SK-N-SH (cell line): ENCODE results near the gene TLE5.

Experiments
- FOXM1 ChIP-seq: IDR thresholded peaks from 2 replicates; pipeline ENCODE4 v1.4.0; 2012; ENCODE audit warnings: low read depth, mild to moderate bottlenecking
- JUND ChIP-seq: IDR thresholded peaks from 2 replicates; pipeline ENCODE4 v1.4.0; 2012
- POLR2AphosphoS5 ChIP-seq: IDR thresholded peaks from 2 replicates; pipeline ENCODE4 v1.6.1; 2012; ENCODE audit warnings: low read depth, low read length
- RCOR1 ChIP-seq: fragments of 150-350 bp; IDR thresholded peaks from 2 replicates; pipeline ENCODE4 v1.6.1; 2017; ENCODE audit warnings: antibody characterized with exemption, low read length
- SIN3A ChIP-seq: IDR thresholded peaks from 2 replicates; pipeline ENCODE4 v1.6.1; 2012; ENCODE audit warnings: low read depth, mild to moderate bottlenecking, low read length, moderate library complexity, borderline replicate concordance
- TAF1 ChIP-seq: IDR thresholded peaks from 2 replicates; pipeline ENCODE4 v1.6.1; 2012; ENCODE audit warnings: low read depth, mild to moderate bottlenecking, low read length, moderate library complexity, borderline replicate concordance
- USF2 ChIP-seq: fragments of 150-350 bp; IDR thresholded peaks from 2 replicates; pipeline ENCODE4 v1.6.1; 2017; ENCODE audit warnings: antibody characterized with exemption, low read length, low read depth, borderline replicate concordance
- TF ChIP-seq, protein P1 (sequence below): fragments of 200-600 bp; sonication (generic); IDR thresholded peaks from 2 replicates; pipeline ENCODE4 v1.6.1; 2017; ENCODE audit warnings: antibody characterized with exemption, mild to moderate bottlenecking, moderate library complexity

DNA sequence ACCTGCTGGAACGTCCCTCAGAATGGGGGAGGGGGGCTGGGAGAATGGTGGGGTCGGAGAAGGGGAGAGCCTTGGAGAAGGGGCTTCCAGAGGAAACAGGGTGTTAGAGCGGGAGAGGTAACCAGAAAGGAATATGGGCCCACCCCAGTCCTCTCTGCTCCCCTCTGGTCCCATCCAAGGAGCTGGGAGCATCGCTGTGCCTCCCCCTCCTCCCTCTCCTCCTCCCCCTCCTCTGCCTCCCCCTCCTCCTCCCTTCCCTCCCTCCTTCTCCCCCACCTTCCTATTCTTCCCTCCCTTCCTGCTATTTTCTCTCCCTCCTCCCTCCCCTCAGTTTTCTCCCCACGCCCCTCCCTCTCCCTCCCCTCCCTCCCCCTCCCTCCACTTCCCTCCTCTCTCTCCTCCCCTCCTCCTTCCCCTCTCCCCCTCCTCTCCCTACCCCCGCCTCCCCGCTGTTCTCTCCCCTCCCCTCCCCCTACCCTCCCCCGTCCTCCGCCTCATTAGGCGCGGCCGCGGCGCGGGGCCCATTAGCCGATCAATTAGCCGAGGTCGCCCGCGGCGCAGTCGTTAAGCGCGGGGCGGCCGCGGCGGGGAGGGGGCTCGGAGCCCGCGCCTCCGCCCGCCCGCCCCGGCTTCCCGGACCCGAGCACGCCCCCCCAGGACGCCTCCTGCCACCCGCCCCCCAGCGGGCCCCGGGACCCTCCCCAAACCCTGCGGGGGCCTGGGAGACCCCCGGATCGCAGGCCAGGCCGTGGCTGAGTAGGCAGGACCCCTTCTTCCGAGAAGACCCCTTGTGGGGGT lies 15.4 kb downstream of the TLE5 start:
- no peak for TF ChIP-seq POLR2AphosphoS5
- no peak for TF ChIP-seq RCOR1
- TF ChIP-seq, protein P1, sequence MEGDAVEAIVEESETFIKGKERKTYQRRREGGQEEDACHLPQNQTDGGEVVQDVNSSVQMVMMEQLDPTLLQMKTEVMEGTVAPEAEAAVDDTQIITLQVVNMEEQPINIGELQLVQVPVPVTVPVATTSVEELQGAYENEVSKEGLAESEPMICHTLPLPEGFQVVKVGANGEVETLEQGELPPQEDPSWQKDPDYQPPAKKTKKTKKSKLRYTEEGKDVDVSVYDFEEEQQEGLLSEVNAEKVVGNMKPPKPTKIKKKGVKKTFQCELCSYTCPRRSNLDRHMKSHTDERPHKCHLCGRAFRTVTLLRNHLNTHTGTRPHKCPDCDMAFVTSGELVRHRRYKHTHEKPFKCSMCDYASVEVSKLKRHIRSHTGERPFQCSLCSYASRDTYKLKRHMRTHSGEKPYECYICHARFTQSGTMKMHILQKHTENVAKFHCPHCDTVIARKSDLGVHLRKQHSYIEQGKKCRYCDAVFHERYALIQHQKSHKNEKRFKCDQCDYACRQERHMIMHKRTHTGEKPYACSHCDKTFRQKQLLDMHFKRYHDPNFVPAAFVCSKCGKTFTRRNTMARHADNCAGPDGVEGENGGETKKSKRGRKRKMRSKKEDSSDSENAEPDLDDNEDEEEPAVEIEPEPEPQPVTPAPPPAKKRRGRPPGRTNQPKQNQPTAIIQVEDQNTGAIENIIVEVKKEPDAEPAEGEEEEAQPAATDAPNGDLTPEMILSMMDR, result no peak
- TF ChIP-seq USF2, result no peak
- no peak for TF ChIP-seq SIN3A
- TF ChIP-seq TAF1, result no peak
- TF ChIP-seq JUND, result no peak
- no peak for TF ChIP-seq FOXM1
